Liver (tissue), 3 donors: ENCODE measurements around the gene KAZN.

Experiments used
- CTCF ChIP-seq: fragments of 150-350 bp; IDR thresholded peaks from 2 replicates; pipeline ENCODE4 v1.5.1; 2017; ENCODE audit warnings: improper control_type of control experiment, low read depth, low read length; ENCODE audit not compliant: missing input control
- EGR1 ChIP-seq, 2 donors: IDR thresholded peaks; 2 replicates each; pipeline ENCODE4 v1.6.1; 2016 to 2018; ENCODE audit warnings: antibody characterized with exemption in 2 of 2, low read depth in 2 of 2
- HNF4G ChIP-seq: IDR thresholded peaks from 2 replicates; pipeline ENCODE4 v1.6.1; 2016; ENCODE audit warnings: antibody characterized with exemption
- TF ChIP-seq, protein P1 (sequence below): IDR thresholded peaks from 2 replicates; pipeline ENCODE4 v1.6.1; 2016; ENCODE audit warnings: antibody characterized with exemption, mild to moderate bottlenecking
- donor health status: healthy.
- donor health status: healthy.

- TF ChIP-seq CTCF (peak; percentile 74), HNF4G (no peak), EGR1 (IDR thresholded peaks at IDR 0.05; ENCODE audit: low read depth in 2 of 2) (no peak)
- TF ChIP-seq, protein P1, sequence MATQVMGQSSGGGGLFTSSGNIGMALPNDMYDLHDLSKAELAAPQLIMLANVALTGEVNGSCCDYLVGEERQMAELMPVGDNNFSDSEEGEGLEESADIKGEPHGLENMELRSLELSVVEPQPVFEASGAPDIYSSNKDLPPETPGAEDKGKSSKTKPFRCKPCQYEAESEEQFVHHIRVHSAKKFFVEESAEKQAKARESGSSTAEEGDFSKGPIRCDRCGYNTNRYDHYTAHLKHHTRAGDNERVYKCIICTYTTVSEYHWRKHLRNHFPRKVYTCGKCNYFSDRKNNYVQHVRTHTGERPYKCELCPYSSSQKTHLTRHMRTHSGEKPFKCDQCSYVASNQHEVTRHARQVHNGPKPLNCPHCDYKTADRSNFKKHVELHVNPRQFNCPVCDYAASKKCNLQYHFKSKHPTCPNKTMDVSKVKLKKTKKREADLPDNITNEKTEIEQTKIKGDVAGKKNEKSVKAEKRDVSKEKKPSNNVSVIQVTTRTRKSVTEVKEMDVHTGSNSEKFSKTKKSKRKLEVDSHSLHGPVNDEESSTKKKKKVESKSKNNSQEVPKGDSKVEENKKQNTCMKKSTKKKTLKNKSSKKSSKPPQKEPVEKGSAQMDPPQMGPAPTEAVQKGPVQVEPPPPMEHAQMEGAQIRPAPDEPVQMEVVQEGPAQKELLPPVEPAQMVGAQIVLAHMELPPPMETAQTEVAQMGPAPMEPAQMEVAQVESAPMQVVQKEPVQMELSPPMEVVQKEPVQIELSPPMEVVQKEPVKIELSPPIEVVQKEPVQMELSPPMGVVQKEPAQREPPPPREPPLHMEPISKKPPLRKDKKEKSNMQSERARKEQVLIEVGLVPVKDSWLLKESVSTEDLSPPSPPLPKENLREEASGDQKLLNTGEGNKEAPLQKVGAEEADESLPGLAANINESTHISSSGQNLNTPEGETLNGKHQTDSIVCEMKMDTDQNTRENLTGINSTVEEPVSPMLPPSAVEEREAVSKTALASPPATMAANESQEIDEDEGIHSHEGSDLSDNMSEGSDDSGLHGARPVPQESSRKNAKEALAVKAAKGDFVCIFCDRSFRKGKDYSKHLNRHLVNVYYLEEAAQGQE = no peak
Observed at GRCh38 chr1:15027515-15027986, 429.1 kb downstream of the KAZN start.
